GM21576 (cell line): ENCODE measurements around the gene DRAM1.
"Not testable (repeated sequence)": the region's sequence is repeated elsewhere in the genome, so short reads cannot be mapped to it uniquely, and the experiment has no call there.

Experiments
- ATAC-seq: cut with Tn5 transposase; IDR thresholded peaks from one replicate; pipeline ENCODE4 v1.9.1; 2021; ENCODE audit warnings: mild to moderate bottlenecking, moderate library complexity; ENCODE audit not compliant: unreplicated experiment

The DRAM1 gene, protein sequence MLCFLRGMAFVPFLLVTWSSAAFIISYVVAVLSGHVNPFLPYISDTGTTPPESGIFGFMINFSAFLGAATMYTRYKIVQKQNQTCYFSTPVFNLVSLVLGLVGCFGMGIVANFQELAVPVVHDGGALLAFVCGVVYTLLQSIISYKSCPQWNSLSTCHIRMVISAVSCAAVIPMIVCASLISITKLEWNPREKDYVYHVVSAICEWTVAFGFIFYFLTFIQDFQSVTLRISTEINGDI

DNA sequence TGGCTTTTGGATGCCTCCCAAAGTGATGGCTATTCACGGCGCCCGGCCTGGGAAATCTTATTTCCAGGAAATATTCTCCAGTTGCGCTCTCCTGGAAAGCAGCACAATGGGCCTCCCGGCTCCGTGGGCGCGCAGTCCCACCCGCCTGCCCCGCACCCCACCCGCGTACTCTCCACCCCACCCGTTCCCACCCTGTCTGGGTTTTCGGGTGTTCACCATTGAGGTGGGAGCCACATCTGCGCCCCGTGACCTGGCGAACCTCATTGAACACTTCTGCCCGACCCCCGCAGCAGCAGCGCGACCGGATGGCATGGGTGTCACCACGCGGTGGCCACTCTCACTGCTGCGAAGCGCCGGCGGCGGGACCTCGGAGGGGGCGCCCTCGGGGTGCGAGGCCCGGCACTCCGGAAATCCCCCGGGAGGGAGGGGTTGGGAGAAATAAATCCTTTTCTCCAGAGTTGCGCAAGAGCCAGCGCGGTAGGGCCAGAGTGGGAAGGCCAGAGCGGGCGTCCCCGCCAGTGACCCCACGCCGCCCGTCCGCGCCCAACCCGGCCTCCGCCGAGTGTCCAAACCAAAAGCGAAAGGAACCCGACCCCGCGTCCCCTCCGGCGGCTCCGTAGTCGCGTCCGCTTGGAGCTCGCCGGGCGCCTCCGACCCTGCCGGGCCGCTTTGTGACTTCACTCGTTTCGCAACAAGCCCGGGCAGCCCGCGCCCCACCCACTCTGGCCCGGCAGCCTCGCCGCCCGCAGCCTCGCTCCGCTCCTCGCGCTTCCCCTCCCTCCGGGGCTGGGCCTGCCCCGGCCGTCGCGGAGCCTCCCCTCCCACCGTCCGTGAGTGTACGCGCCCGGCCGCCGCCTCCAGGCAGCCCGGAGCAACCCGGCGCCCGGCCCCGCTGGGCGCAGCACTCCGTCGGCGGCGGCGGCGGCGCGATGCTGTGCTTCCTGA is at the start of gene DRAM1:
Gene DRAM1, plus strand, starts transcription at position 720 of the 945 bp plus-strand sequence. Its CDS starts 210 bp downstream, at position 930.
- peak; percentile 86 for ATAC-seq

DNA sequence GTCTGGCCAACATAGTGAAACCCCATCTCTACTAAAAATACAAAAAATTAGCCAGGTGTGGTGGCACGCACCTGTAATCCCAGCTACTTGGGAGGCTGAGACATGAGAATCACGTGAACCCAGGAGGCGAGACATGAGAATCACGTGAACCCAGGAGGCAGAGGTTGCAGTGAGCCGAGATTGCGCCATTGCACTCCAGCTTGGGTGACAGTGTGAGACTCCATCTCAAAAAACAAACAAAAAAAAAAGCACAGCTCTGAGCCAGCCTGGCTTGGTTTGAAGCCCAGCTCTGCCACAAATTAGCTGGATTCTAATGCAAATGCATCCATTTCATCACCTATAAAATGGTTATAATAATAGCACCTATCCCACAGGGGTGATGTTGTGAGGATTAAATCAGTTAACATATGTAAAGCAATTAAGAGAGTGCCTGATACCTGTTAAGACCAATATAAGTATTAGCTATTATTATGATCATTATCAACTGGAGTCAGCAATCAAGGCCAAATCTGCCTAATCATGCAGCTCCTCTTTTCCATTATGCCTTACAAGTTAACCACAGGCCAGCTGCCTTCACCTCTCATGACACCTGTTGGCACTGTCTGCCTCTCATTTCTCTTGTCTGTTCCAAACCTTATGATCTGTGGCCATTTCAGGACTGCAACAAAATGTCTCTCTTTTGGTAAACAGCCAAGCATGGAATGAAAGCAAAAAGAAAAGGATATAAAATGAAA is 48.8 kb upstream of the DRAM1 start:
- no peak for ATAC-seq

DNA sequence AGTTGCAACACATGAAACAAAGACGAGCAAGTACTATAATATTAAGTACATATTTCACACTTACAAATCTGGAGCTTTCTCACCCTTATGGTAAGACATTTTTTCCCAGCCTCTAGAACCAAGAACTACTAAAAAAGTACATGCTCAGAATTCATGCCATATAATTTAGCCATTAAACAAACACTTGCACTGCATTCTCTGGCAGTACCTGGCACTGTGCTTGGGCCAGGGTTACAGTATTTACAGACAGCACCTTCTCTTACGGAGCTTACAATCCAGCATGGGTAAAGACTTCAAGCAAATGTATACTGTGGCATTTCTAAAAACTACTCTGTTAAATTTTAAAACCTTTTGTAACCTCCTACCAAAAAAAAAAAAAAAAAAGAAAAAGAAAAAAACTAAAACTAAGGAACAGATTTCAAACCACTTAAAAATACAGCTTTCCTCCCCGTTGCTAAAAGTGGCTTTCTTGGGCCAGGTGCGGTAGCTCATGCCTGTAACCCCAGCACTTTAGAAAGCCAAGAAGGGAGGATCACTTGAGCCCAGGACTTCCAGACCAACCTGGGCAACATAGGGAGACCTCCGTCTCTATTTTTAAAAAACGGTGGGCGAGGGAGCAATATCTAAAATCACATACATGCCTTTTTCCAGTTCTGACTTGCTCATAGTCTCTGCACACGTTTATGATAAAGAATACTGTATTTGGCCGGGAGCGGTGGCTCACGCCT is 47.6 kb upstream of the DRAM1 start:
- ATAC-seq, result no peak

DNA sequence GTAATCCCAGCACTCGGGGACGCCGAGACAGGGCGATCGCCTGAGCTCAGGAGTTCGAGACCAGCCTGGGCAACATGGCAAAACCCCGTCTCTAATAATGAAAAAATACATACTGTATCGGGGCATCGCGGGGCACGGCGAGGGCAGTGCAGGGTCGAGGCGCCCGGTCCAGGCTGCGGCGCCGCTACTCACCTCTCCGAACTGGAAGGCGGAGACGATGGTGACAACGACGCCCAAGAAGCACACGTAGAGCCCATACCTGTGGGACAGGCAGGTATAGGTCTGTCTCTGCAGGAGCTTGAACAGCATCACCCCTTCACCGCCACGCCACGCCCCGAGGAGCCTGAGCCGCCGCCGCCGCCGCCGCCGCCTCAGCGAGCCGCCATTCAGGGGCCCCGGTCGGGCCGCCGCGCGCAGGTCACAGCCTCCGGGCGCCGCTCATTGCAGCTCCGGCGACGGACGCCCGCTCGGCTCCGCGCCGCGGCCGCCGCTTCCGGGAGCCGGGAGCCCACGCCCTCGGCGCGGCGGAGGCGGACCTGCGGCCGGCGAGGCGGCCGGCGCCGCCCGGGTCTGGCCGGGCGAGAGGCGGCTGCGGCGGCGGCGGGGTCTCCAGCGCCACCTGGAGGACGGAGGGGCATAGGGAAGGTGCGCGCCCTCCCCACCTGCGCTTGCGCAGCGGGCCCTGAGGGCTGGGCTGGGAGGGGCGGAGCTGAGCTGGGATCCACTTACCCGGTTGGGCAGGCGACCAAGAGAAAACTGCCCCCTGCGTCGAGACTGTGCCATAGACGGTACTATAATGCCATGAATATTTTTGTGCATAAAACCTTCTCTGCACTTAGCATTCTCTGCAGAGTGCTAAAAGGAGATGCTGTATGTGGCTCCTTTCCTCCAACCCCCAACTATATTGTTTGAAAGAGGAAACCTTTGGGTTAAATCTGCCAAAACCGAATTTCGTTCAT is 46.7 kb upstream of the DRAM1 start, which contains the start of gene GNPTAB:
Gene GNPTAB, minus strand, starts transcription at position 593 of the 959 bp plus-strand sequence. Its CDS starts 284 bp downstream, at position 309.
- ATAC-seq, result peak; percentile 93

DNA sequence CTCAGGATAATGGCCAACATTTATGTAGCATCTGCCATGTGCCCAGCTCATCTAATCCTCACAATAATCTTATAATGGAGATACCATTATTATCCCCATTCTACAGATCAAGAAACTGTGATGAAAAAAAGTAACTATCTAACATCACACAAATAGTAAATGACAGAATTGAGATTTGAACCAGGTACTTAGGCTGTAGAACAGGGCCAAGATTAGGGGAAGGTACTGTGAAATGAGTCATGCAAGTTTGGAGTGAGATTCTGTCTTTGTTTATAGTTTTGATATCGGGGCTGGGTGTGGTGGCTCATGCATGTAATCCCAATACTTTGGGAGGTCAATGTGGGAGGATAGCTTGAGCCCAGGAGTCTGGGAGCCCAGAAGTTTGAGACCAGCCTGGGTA is 45.4 kb upstream of the DRAM1 start:
- ATAC-seq, result no peak

DNA sequence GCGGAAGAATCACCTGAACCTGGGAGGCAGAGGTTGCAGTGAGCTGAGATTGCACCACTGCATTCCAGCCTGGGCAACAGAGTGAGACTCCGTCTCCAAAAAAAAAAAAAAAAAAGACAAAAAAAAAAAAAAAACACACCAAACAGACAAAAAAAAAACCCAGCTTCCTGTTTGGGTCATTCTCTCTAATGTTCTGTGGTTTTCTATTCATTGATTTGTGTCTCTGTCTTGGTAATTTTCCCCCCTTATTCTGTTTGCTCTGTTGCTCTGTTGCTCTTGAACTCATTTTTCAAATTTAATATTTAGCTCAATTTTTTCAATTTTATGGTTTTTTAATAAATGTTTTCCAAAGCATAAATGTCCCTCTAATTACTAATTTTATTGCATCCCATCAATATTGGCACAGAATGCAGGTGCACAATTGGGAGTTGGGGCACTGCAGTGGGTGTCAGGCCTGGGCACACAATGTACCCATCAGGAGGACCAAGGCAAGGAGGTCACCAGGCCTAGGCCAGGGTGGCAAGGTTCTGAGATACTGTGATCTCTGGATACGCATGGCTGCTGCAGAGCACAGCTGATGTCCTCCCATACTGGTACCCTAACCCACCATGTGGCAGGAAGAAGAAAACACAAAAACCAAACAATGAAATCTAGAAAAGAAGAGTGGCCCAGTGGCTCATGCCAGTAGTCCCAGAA is 38.6 kb upstream of the DRAM1 start:
- peak; percentile 76 for ATAC-seq

DNA sequence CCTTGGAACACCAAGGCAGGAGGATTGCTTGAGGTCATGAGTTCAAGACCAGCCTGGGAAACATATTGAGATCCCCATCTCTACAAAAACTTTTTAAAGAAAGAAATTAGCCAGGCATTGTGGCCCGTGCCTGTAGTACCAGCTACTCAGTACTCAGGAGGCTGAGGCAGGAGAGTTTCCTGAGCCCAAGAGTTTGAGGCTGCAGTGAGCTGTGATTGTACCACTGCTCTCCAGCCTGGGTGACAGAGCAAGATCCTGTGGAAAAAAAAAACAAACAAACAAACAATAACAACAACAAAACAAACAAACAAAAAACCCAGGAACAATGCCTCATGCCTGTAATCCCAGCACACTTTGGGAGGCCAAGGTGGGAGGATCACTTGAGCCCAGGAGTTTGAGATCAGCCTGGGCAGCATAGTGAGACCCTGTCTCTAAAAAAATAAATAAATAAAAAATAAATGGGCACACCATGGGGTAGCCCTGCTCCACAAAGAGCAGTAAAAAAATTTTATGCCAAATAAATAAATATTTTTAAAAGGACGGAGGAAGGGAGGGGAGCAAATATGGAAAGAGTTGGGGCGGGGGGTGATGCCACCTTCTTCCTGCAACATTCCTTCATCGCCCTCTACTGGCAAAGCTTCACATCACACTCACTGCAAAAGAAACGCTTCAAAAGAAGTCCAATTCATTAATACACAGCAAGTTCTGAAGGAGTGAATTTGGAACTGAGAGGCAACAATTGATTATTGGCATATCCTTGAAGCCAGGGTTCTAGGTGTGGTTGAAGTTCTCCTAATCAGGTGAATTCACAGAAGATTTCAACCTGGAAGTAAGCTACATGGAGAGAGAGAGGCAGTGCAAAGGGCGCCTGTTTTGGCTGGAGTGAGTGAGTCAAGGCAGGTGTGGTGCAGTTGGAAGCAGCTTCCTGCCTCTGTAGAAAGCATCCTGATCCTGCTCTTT is 37.8 kb upstream of the DRAM1 start:
- no peak for ATAC-seq

DNA sequence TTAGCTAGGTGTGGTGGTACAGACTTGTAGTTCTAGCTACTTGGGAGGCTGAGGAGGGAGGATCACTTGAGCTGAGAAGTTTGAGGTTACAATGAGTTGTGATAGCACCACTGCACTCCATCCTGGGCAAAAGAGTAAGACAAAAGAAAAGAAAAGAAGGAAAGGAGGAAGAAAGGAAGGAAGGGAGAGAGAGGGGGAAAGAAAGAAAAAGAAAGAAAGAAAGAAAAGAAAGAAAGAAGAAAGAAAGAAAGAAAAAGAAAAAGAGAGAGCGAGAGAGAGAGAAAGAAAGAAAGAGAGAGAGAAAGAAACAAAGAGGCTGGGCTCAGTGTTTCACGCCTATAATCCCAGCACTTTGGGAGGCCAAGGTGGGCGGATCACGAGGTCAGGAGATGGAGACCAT is 36.3 kb upstream of the DRAM1 start:
- no peak for ATAC-seq

DNA sequence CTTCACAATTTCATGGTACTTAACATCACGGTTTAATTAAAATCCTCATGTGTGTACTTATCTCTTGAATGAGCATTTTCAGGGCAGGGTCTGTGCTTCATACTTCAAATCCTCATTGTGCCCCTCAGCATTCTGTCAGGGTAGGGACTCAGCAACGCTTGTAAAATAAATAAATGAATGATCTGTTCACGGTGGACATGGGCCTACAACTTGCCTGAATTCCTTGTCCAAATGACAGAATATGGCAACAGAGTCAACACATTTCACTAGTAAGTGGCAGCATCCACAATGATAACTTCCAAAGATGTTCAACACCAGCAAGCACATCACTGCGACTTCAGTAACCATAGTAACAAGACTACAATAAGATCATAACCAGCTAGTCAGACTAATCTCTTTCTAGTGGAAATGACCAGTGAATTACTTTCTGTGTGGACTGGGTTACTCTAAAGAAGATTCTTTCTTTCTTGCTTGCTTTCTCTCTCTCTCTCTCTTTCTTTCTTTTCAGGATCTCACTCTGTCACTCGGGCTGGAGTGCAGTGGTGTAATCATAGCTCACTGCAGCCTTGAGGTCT is 32.2 kb upstream of the DRAM1 start:
- ATAC-seq, result no peak

DNA sequence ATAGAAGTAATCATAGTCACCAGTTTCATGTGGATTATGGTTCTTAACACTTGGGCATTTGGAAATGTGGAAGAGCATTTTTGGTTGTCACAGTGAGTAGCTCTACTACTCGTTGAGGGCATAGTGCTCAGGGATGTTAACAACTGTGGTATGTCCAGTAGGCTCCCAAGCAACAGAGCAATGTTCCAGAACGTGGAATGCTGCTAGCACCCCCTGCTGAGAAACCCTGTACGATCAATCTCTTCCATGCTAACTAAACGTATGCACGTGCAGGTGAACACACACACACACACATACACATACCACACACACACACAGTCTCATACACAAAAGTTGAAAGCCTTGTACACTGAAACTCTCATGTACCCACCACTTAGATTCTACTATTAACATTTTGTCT is 30.1 kb upstream of the DRAM1 start:
- no peak for ATAC-seq

DNA sequence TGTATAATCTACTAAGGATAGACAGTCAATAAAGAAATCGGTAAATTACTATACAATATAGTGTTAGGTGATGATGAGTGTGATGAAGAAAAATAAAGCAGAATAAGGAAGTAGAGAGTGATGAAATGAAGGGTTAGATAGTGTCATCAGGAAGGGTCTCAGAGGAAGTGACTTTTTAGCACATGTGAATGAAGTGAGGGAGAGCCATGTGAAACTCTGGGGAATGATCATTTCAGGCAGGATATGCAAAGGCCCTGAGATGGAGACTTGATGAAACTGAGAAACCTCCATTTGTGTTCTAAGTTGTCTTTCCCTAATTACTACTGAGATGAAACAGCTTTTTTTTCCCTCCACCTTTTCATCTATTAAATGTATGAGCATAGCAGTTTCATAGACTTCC is 27.2 kb upstream of the DRAM1 start:
- no peak for ATAC-seq

DNA sequence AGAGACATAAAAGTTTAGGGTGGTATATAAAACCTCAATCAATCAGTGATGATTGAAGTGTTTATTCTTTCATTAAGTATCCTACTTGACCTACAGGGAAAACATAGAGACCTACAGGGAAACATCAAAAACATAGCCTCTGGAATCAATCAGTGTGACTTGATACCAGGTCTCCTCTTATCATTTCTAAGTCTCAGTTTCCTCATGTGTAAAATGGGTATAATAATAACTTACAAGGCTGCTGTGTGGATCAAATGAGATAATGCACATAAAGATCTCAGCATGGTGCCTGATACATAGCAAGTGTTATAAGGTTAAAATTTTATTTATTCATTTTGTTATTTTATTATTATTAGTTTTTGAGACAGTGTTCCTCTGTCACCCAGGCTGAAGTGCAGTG is 24.4 kb upstream of the DRAM1 start:
- no peak for ATAC-seq

DNA sequence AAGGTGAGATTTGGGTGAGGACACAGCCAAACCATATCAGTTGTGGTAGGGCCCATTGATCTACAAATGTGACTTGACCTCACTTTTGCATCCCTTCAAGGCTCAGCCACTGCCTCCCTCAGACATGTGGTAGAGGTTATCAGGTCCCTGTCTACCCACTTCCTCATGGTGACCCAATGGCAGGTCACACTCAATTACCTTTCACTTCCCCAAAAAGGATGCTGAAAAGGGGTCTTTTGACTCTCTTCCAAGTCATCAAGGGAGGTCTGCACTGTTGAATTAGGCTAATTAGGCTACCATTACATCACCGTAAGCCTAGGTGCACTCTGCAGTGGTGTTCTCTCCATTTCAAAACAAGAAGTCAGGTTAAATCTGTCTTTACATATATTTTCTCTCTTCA is 22.6 kb upstream of the DRAM1 start:
- ATAC-seq, result peak; percentile 50

DNA sequence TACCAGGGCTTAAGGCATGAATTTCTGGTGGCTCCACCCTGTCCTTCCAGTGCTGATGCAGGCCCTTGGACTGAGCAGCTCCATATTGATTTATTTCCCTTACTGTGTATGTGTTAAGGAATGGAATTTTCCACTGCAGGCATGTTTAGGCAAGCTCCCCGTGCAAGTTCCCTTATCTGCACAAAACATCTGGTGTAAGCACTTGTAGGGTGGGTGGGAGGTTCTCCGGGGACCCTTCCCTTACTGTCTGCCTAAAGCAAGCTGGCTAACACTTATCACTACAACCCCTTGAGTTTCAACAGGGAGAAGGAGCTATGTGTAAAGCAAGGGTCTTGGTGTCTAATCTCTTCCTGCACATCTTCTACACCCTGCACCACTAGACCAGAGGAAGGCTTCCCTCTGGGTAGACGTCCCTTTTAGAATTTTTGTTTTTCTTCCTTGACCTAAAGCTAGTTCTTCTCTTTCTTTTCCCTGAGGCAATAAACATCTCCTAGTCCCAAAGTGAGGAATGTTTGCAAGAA is 22.0 kb upstream of the DRAM1 start:
- ATAC-seq, result no peak

DNA sequence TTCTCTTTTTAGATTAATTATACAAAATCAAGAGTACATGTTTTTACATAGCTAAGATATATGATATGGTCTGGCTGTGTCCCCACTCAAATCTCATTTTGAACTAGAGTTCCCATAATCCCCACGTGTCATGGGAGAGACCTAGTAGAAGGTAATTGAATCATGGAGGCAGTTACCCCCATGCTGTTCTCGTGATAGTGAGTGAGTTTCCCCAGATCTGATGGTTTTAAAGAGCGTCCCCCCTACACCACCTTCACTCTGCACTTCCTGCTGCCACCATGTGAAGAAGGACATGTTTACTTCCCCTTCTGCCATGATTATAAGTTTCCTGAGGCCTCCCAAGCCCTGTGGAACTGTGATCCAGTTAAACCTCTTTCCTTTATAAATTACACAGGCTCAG is 21.4 kb upstream of the DRAM1 start:
- no peak for ATAC-seq

DNA sequence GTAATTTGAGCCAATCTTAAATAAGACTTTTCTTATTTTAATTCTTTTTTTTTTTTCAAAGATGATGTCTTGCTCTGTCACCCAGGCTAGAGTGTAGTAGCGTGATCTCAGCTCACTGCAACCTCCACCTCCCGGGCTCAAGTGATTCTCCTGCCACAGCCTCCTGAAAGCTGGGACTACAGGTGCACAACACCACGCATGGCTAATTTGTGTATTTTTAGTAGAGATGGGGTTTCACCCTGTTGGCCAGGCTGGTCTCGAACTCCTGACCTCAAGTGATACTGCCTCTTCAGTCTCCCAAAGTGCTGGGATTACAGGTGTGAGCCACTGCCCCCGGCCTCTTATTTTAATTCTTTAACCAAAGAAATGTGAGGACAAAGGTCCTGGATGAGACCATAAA is 20.8 kb upstream of the DRAM1 start:
- not testable (repeated sequence) for ATAC-seq

DNA sequence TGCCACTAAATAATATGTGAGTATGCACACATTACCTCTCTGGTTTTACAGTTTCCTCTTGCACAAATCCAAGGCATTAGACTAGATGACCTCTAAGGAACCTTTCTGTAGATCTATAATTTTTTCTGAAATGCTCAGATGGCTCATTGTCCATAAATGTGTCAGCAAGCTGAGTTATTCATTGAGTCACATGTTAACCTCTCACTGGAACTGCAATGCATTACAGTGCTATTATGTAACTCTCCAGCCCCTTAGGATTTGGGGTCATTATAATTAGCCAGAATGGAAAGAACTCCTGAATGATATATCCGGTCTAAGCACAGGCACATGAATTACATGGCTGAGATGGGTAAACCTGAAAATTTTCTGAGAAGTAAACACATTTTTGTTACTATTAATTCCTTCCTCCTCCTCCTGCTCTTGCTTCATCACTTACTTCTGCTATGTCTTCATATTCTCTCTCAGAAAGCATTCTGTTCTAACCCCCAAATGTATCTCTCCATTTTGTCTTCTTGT is 20.3 kb upstream of the DRAM1 start:
- ATAC-seq, result peak; percentile 36
